Keratinocyte (primary cell): ENCODE results near the gene RAD23A. TPM values are rescaled to one million over a fixed set of nuclear protein-coding genes. Genes with fewer than 3 reads are reported as not detected.

Source experiments
- DNase-seq: peaks from one replicate; pipeline ENCODE4 v3.0.0-alpha.2; 2011; ENCODE audit warnings: low read depth, missing footprints, low spot score
- FAIRE-seq: peaks from 2 replicates; lab custom pipeline; 2011; peaks lifted over from hg19 to GRCh38; lab: Jason Lieb, UNC
- H2AFZ ChIP-seq: 2 replicates; pipeline ENCODE4 v1.6.0; 2012; ENCODE audit warnings: low read length, control low read depth, inconsistent platforms; ENCODE audit not compliant: control insufficient read depth
- H3K27ac ChIP-seq: 2 replicates; pipeline ENCODE4 v1.5.1; 2011; ENCODE audit warnings: low read length; ENCODE audit not compliant: control insufficient read depth, insufficient read depth
- H3K27me3 ChIP-seq: 3 replicates; pipeline ENCODE4 v1.6.0; 2011; ENCODE audit warnings: low read length; ENCODE audit not compliant: control insufficient read depth, insufficient read depth; ENCODE audit errors: extremely low read depth
- H3K36me3 ChIP-seq, 2 experiments: 2 replicates in 1 of 2; 3 replicates in 1 of 2; pipeline ENCODE4 v1.5.1; 2011; ENCODE audit warnings: low read length in 2 of 2, mild to moderate bottlenecking in 1 of 2; ENCODE audit not compliant: control insufficient read depth in 2 of 2, insufficient read depth in 2 of 2; ENCODE audit errors: extremely low read depth in 1 of 2
- H3K4me1 ChIP-seq: 3 replicates; pipeline ENCODE4 v1.5.1; 2011; ENCODE audit warnings: low read length; ENCODE audit not compliant: control insufficient read depth, insufficient read depth; ENCODE audit errors: extremely low read depth
- H3K4me2 ChIP-seq: 3 replicates; pipeline ENCODE4 v1.6.0; 2011; ENCODE audit warnings: low read depth, low read length; ENCODE audit not compliant: control insufficient read depth, insufficient read depth; ENCODE audit errors: extremely low read depth
- H3K4me3 ChIP-seq, 3 experiments: fragments of 200-600 bp in 1 of 3; sonication (generic) in 1 of 3; 2 replicates in 2 of 3; 3 replicates in 1 of 3; pipeline ENCODE4 v1.5.1; 2011 to 2016; ENCODE audit warnings: low read length in 3 of 3, mild to moderate bottlenecking in 3 of 3, control low read depth in 2 of 3, inconsistent platforms in 1 of 3, low read depth in 1 of 3, mixed read lengths in 1 of 3, mixed run types in 1 of 3, moderate library complexity in 1 of 3; ENCODE audit not compliant: control insufficient read depth in 2 of 3, insufficient read depth in 2 of 3; ENCODE audit errors: extremely low read depth in 1 of 3
- H3K79me2 ChIP-seq: 2 replicates; pipeline ENCODE4 v1.6.0; 2012; ENCODE audit warnings: low read length; ENCODE audit not compliant: control insufficient read depth, insufficient read depth
- H3K9ac ChIP-seq: 3 replicates; pipeline ENCODE4 v1.6.0; 2011; ENCODE audit warnings: low read length; ENCODE audit not compliant: control insufficient read depth, insufficient read depth; ENCODE audit errors: extremely low read depth
- H3K9me1 ChIP-seq: 3 replicates; pipeline ENCODE4 v1.6.0; 2011; ENCODE audit warnings: low read length; ENCODE audit not compliant: control insufficient read depth, insufficient read depth; ENCODE audit errors: extremely low read depth
- H3K9me3 ChIP-seq: 2 replicates; pipeline ENCODE4 v1.5.1; 2012; ENCODE audit warnings: low read depth, low read length; ENCODE audit not compliant: control insufficient read depth
- H4K20me1 ChIP-seq: 3 replicates; pipeline ENCODE4 v1.6.0; 2011; ENCODE audit warnings: low read length; ENCODE audit not compliant: control insufficient read depth, insufficient read depth; ENCODE audit errors: extremely low read depth
- CTCF ChIP-seq, 3 experiments: IDR thresholded peaks in 1 of 3; conservative IDR thresholded peaks in 1 of 3; optimal IDR thresholded peaks in 1 of 3; 2 replicates in 2 of 3; 3 replicates in 1 of 3; pipeline versions ENCODE3 to v1.5.1; 2011; ENCODE audit warnings: low read length in 3 of 3, mild to moderate bottlenecking in 3 of 3, moderate library complexity in 2 of 3, control low read depth in 1 of 3, inconsistent platforms in 1 of 3; ENCODE audit not compliant: insufficient read depth in 2 of 3; ENCODE audit errors: extremely low read depth in 1 of 3
- EZH2 ChIP-seq: IDR thresholded peaks from one replicate; pipeline ENCODE4 v1.6.1; 2012; ENCODE audit warnings: inconsistent platforms, mild to moderate bottlenecking, low read length, moderate library complexity
- dilution Hi-C: fragments of 300-500 bp; cut with MboI; formaldehyde crosslinking; loops from one replicate; pipeline ENCODE4 v1.7.0; 2020; ENCODE audit warnings: low sequenced_read_pairs; ENCODE audit not compliant: extremely low pct_ligation_motif_present
- polyA plus RNA-seq, 5 experiments: library from polyadenylated mRNA; depleted of rRNA in 3 of 5; stranded (reverse) in 3 of 5; stranded (forward) in 1 of 5; unstranded in 1 of 5; fragments of >200 nt; gene quantifications; 1 replicate in 1 of 5; 2 replicates in 3 of 5; 3 replicates in 1 of 5; pipeline versions ENCODE4 v1.2.1 to v1.2.3, GENCODE V29; 2011 to 2012; ENCODE audit warnings: missing spikeins in 2 of 5, low read depth in 1 of 5, low replicate concordance in 1 of 5

Gene RAD23A
- polyA plus RNA-seq, 1 donor (not counting 4 experiments of a cell fraction or from before 2014, with no cell fraction given) = 23.7 TPM

- Histone ChIP-seq H3K27ac (no peak overlapping the region), H3K36me3 (no peaks in the 10 kb centered on the region), H3K9me3 (peaks cover 2% of the 10 kb centered on the region), H3K4me1 (no peaks in the 10 kb centered on the region), H4K20me1 (no peaks in the 10 kb centered on the region), H3K79me2 (no peaks in the 10 kb centered on the region), H3K4me2 (no peak overlapping the region), H2AFZ (no peak overlapping the region), H3K27me3 (no peaks in the 10 kb centered on the region), H3K9me1 (no peaks in the 10 kb centered on the region), H3K4me3 (no peak overlapping the region), H3K9ac (no peak overlapping the region)
- DNase-seq (no peak), FAIRE-seq (no peak)
- TF ChIP-seq CTCF (optimal IDR thresholded peaks at IDR 0.05 in 1 of 3, IDR thresholded peaks at IDR 0.05 in 1 of 3, conservative IDR thresholded peaks at IDR 0.05 in 1 of 3; ENCODE audit: extremely low read depth in 1 of 3, insufficient read depth in 2 of 3, low read length in 3 of 3) (no peak), EZH2 (no peak)
- dilution Hi-C loops = no loop called here
Observed at GRCh38 chr19:12986726-12987125, 41.1 kb downstream of the RAD23A start.

GRCh38 chr19:12987190-12987589 is 41.5 kb downstream of the RAD23A start:
- TF ChIP-seq EZH2 = no peak
- Histone ChIP-seq H3K36me3 (no peaks in the 10 kb centered on the region), H3K4me2 (no peak overlapping the region), H4K20me1 (no peaks in the 10 kb centered on the region), H3K4me3 (no peak overlapping the region), H3K9me3 (peaks cover 2% of the 10 kb centered on the region), H3K9ac (no peak overlapping the region), H3K79me2 (no peaks in the 10 kb centered on the region), H3K27me3 (no peaks in the 10 kb centered on the region), H3K4me1 (no peaks in the 10 kb centered on the region), H3K9me1 (no peaks in the 10 kb centered on the region), H3K27ac (no peak overlapping the region), H2AFZ (no peak overlapping the region)
- DNase-seq (no peak), FAIRE-seq (no peak)
- dilution Hi-C loops = no loop called here

GRCh38 chr19:12987781-12988180 is 42.1 kb downstream of the RAD23A start:
- no peaks in the 10 kb centered on the region for H3K9me1 ChIP-seq
- H3K4me1 ChIP-seq = no peaks in the 10 kb centered on the region
- DNase-seq (no peak), FAIRE-seq (no peak)
- TF ChIP-seq EZH2 = no peak
- no peak for TF ChIP-seq CTCF (optimal IDR thresholded peaks at IDR 0.05 in 1 of 3, IDR thresholded peaks at IDR 0.05 in 1 of 3, conservative IDR thresholded peaks at IDR 0.05 in 1 of 3; ENCODE audit: extremely low read depth in 1 of 3, insufficient read depth in 2 of 3, low read length in 3 of 3)
- H3K4me2 ChIP-seq = no peak overlapping the region
- no peak overlapping the region for H3K9ac ChIP-seq
- no peak overlapping the region for H3K27ac ChIP-seq
- H4K20me1 ChIP-seq = no peaks in the 10 kb centered on the region
- H3K4me3 ChIP-seq = no peak overlapping the region
- no peaks in the 10 kb centered on the region for H3K36me3 ChIP-seq
- H3K9me3 ChIP-seq = peaks cover 2% of the 10 kb centered on the region
- H2AFZ ChIP-seq = no peak overlapping the region
- no peaks in the 10 kb centered on the region for H3K79me2 ChIP-seq
- dilution Hi-C loops = no loop called here
- no peaks in the 10 kb centered on the region for H3K27me3 ChIP-seq
